GM21390 (cell line): Measurements from ENCODE around the gene PDGFRA.

Source experiments
- ATAC-seq: cut with Tn5 transposase; IDR thresholded peaks from one replicate; pipeline ENCODE4 v1.9.1; 2021; ENCODE audit not compliant: unreplicated experiment

Gene PDGFRA

DNA sequence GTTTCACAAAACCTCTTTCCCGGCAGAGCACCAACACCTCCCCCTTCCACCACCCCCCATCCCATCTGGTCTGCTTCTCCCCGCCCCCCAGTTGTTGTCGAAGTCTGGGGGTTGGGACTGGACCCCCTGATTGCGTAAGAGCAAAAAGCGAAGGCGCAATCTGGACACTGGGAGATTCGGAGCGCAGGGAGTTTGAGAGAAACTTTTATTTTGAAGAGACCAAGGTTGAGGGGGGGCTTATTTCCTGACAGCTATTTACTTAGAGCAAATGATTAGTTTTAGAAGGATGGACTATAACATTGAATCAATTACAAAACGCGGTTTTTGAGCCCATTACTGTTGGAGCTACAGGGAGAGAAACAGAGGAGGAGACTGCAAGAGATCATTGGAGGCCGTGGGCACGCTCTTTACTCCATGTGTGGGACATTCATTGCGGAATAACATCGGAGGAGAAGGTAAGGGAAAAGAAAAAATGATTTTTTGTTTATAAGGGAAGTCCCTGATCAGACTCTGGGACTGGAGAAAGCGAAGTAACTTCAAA, at the start of gene PDGFRA:
PDGFRA (plus strand) TSS at position 333 of the 541 bp plus-strand sequence. CDS start 29,476 bp downstream, outside the sequence.
- ATAC-seq: no peak

DNA sequence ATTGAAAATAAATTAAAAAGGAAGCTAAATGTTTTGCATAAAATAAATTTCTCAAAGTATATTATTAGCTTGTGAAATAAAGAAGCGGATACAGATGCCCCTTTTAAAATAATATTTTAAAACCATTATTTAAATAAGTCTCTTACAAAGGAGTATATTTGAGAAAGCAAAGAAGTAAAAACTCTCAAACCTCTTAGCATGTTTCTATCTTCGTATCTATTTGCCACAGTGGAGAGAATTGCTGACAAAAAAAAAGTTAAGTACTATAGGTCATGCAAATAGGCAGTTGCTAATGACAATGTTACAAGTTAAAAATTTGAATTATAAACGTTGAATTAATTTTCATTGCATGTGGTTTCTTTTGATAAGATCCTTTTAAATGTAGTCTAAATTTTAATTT, 44.5 kb upstream of the PDGFRA start:
- no peak for ATAC-seq

DNA sequence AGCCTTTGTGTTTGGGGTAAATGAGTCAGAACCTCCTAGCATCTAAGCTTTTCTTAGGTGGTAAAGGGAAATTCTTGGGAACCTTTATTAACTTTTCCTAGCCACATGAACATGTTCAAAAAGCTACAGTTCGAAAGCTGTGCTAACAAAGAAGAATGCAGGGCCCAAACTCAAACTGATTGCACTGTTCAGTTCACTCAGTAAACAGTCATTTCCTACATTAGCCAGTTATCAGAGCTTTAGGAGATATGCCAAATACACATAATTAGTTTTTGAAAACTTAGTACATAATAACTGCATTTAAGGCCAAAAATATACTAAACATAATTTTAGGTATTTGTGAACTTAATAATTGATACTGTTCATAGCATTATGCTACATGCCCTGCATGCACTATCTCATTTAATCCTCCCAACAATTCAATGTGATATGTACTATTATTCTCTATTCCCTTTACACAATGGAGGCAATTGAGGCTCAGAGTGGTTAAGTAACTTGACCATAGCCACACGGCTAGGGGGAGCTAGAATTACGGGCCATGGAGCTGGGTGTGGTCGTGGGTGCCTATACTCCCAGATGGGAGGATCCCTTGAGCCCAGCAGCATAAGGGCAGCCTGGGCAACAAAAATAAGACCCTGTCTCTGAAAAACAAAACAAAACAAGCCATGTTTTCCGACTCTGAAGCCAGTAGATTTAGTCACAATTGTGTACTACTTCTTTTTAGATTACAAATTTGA, 43.9 kb upstream of the PDGFRA start:
- ATAC-seq: no peak

DNA sequence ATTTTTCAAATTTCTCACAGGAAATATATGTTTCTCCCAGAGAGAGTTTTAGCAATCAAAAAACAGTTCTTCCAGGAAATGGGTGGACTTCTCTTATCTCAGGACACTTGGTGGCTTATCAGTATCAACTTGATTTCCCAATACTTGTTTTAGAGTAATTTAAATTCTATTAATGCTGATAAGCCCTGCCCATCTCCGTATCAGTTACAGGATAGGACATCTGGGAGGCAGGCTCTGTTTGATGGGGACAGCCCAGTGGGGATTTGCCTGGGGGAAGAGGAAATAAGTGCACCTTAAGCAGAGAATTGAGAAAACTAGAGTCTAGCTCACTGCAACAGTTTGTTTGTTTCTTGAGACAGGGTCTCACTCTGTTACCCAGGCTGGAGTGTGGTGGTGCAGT, 43.2 kb upstream of the PDGFRA start:
- no peak for ATAC-seq

DNA sequence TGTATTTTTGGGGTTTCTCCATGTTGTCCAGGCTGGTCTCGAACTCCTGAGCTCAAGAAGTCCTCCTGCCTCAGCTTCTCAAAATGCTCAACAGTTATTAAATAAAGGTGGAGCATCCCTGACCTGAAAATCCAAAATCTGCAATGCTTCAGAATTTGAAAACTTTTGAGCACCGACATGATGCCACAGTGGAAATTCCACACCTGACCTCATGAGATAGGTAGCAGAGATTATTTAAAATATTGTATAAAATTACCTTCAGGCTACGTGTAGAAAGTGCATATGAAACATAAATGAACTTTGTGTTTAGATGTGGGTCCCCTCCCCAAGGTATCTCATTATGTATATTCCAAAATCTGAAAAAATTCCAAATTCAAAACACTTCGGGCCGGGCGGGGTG, 42.7 kb upstream of the PDGFRA start:
- no peak for ATAC-seq

DNA sequence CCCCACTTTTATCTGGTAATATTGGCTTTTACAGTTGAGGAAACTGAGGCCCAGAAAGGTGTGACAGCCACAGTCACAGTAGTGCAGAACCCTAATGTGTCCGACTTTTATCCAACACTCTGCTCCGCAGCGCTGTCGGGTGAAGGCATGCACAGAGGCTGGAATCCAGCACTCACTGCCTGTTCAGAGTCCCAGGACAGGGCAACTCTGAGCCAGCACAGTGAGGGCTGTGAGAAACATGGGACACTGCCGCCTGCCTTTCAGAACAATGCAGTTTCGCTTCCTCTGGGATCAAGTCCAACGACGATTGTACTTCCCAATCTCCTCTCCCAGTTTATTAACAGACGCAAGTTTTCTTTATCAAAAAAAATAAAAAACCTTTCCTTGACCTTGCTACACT, 41.9 kb upstream of the PDGFRA start:
- no peak for ATAC-seq

DNA sequence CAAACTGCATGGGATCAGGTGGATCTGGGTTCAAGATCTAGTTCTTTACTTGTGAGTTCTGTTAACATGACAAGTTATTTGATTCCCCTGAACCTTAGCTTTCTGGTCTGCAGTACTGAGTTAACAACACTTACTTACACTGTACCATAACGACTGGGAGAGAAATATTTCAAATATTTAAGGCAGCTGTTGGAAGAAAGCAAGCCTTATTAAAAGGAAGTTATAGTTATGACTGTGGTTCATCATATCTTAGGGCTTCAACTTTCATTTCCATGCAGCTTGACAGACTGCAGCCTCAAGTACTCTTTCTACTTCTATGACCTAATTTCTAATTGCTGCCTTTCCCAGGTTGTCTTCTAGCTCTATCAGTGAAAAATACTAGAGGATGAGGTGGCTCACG, 40.0 kb upstream of the PDGFRA start:
- ATAC-seq: no peak

DNA sequence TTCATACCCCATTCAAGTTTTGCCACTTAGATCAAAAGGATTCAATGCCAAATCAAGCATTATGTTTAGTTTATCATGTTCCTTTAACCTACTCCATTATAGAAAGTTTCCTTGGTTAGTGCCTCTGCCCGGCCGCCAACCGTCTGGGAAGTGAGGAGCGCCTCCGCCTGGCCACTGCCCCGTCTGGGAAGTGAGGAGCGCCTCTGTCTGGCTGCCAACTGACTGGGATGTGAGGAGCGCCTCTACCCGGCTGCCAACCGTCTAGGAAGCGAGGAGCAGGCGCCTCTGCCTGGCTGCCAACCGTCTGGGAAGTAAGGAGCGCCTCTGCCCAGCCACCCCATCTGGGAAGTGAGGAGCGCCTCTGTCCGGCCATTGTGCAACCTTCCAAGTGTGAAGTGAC, 36.3 kb upstream of the PDGFRA start:
- ATAC-seq: no peak

DNA sequence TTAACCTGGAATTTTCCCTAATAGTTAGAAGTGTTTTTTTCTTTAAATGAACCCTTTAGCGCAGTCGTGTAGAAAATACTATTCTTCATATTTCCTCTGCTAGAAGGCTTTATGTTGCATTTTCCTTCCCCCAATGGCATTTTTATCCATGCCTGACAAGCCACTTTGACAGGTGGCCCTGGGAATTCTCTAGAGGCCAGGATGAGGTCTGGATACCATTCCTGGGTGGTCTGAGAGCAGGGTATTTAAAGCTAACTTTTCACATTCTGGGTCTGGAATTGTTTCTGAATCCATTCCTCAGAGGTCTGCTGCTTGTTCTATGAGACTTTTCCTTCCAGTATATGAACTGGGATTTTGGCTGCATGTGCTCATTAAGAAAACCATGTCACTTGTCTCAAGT, 31.2 kb upstream of the PDGFRA start:
- no peak for ATAC-seq

DNA sequence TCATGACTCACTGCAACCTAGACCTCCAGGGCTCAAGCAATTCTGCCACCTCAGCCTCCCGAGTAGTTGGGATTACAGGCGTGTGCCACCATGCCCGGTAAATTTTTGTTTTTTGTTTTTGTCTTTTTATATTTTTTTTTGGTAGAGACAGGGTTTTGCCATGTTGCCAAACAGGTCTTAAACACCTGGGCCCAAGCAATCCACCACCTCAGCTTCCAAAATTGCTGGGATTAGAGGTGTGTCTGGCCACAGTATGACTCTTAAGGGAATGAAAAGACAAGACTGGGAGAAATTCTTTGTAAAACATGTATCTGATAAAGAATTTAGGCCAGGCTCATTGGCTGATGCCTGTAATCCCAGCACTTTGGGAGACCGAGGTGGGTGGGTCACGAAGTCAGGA, 29.2 kb upstream of the PDGFRA start:
- no peak for ATAC-seq

DNA sequence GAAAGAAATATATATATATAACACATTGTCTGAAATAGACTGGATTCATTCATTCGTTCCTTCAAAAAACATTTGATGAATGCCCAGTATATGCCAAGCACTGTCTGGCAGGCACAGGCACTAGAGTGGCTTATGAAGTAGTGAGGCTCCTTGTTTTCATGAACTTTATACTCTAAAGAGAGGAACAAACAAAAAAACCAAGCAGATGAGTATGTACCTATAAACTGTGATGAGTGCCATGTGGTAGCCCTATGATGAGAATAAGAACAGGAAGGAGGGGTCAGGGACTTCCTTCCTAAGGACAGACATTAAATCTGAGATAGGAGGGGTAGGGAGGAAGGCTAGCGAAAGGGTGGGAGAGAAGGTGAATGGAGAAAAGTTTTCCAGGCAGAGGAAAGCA, 19.5 kb upstream of the PDGFRA start:
- no peak for ATAC-seq

DNA sequence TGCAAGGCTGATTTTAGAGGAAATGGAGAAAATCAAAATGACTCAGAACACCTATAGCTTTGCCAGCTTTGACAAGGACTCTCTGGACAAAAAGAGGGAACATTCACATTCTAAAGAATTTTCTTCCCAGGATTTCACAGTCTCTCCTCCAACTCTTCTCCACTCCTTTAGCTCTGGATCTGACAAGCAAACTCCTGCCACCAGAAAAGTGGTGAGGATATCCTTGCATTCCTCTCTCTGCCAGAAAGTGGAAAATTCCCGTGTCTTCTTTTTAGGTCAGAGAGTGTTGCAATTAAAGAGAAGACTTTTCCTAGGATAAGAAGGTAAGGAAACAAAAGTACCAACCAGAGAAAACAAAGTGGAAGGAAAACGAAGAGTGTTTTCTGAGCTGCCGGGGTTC, 16.1 kb upstream of the PDGFRA start:
- no peak for ATAC-seq

DNA sequence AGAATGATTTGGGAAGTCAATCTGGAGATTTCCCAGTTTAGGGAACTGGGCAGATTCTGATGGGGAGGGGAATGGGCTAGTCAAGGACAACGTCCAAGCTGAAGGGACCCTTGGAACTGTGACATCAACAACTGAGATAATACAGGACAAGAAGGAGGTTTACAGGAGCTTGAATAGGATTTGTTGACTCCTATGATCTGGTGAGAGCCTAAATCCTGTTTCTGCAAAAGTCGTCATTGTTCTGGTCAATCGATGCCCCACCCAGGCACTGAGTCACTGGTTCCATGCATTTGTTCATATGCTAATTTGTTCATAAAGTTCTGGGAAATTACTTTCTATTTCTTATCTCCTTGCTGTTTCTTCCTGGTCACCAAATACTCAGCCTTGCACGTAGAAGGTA, 15.3 kb upstream of the PDGFRA start:
- ATAC-seq: no peak

DNA sequence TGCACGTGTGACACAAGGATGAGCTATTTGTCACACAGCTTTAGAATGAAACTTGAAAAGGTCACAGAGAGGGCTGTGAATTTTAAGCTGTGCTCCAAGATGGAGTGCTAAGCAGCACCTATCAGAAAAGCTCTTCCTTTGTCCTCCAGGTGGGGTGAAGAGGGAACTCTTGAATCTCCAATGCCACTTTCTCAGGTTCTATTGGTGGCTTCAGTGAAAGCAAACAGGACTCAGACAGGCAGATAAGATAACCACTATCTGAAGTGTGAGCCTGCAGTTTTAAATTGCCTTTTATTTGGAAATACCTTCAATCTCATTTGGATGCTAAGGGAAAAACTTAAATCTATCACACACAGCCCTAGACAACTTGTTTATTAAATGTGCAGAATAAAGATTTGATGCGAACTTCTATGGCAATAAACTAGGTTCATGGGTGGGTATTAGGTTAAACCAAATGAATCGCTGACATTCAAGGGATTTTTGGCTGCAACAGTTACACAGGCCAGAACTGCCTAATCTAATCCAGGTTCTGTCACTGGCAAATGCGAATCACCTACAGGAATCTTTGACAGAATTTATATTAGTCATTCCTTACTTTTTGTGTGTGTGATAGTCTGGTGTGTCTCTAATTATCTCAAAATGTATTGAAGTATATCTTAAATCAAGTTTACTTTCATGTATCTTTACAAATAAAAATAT, 13.6 kb upstream of the PDGFRA start:
- ATAC-seq: no peak

DNA sequence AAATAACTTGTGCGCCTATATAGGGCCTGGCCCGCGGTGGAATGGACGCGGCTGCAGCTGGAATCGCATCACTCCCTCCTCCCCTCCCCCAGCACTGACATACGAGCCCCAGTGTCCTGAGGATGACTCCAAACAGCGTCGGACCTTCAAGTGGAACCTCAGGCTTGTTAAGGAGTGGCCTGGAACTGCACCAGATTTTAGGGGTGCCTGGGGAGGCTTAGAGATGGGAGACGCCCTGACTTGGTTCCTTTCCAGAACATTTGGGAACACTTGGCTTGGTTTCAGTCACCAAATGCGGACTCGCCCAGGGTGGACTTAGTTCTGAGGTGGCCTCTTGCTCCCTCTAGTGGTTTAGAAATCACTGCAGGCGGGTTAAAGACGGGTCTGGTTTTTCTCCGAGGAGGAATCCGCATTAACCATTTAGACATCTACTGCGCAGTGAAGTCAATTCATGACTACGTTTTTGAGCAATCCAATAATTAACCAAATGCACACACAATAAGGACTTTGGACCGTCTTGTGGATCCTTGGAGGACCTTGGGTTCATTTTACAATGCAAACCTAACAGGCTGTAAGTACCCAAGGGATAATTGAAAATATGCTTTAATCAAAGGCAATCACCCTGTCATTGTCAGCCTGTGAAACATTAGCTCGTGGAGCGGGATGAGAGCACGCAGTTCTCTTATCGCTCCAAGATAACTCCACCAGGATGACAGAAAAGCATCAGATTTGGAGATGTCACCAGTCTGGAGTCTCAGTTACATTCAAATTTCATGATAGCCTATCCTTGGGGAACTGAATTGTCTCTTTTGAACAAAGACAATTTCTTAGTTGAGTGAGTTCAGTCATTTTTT, 11.2 kb upstream of the PDGFRA start:
- ATAC-seq: peak; percentile 64

DNA sequence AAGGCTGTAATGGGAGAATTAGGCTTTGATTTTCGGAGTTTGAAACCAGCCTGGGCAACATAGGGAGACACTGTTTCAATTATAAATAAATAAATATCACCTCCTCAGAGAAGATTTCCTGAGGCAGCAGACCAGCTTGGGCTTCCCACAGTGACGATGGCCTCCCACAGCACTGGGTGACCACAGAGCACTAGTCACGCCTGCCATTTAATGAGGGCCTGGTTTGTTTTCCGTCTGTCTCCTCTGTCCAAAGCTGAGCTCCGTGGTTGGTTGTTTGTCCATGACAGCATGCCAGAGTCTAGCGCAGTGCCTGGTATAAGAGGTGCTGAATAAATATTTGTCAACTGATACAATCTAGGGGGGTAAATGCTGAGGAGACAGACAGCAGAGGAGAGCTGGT, 10.4 kb upstream of the PDGFRA start:
- no peak for ATAC-seq

DNA sequence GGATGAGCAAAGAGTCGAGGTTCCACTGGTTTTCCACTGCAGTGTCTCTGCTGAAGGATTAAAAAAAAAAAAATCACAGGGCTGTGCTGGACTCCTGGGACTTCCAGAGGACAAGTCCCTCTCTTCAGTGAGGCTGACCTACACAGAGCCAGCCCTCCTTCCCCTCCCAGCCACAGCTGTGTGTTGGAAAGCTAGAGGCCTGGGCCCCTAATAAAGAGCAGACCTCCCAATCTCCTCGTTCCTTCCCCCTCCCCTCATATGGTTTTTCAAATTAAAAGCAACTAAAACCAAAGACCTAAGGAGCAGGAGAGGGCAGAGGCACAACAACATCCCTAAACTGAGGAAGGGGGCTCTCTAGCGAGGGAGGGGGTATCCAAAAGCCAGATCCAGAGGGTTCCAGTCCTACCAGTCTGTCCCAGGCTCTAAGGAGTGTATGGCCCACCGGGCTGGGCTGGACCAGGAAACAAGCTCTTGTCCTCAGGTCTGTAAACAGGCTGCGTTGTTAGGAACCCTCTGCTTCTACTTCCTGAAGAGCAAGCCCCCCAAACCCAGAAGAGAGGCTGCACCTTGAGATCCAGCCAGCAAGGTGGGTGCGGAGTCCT, 4.0 kb upstream of the PDGFRA start:
- no peak for ATAC-seq

DNA sequence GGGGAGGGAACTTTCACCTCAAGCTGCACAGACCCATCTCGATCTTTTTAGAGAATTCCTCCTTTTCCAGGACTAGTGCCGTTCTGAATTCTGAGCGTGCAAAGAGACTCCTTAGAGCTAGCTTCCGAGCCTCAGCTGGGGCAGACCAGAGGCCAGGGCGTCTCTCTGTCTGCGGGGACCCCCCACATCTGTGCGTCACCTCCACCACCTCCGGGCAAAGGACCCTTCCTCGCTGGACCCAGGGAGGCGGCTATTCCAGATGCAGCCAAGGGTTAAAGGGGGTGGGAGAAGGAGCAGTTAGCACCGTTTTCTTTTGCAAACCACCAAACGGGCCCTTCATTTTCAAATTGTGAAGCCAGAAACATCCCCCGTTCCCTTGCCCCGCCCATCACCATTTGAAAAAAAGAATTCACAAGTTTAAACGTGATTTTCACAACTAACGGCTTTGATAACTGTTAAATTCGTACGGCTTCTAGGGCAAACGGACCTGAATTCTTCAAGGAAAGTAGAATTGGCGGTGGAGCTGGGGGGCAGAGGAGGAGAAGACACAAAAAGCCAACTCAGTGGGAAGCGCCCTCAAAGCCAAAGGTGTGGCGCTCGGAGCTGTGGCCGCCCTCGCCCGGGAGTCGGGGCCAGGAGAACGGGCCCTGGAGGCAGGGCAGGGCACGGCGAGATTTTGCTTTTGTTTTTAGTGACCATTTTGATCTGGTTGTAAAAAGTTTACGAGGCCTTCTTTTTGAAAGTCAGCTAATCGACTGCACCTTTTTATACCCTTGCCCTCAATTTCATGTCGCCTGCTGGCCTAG, 3.3 kb upstream of the PDGFRA start:
- no peak for ATAC-seq

DNA sequence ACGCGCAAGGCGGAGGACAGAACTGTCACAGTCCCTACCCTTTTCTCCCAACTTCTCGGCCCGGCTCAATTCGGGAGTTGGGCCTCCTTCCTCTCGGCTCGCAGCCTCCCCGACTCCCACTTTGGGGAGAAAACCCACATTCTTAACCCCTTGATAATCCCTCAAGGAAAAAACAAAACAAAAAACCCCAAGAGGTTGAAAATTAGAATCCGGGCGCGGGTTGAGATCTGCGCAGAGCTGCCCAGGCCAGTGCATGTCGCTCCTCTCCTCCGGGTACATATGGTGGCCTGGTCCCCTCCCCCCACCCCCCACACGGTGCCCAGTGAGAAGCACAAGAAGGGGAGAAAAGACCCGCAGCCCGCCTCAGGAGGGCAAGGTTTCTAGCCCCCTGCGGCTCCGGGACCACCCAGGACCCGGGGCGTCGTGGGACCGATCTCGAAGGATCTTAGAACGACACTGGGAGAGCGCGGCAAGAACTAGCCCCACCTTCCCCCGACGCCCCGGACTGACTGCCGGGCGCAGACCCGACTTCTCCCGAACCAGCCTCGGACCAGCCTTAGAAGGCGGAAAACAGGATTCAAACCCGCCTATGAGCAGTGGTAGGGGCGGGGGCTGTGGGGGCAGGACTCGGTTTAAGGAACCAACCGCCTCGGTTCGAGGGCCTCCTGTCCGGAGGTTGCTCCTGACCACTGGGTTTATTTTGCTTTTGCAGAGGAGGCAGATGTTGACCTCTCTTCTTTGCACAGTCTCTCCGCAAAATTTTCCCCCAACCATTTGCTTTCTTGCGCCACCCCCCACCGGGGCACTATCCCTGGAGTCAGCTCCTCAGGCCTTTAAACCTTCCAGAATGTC, 2.5 kb upstream of the PDGFRA start:
- ATAC-seq: no peak
